GM19468 (cell line): ENCODE data around the gene AMN.
A peak's percentile ranks its signal among the peaks of the same experiment; 100 is the strongest.

Experiments
- ATAC-seq: cut with Tn5 transposase; IDR thresholded peaks from one replicate; pipeline ENCODE4 v1.9.1; 2021; ENCODE audit warnings: mild to moderate bottlenecking, moderate library complexity, moderate number of reproducible peaks; ENCODE audit not compliant: unreplicated experiment; ENCODE audit errors: extremely low read depth

Gene AMN

GRCh38 chr14:102898298-102898697 is 24.2 kb upstream of the AMN start:
- no peak for ATAC-seq

- ATAC-seq = no peak
These were observed 23.5 kb upstream of the AMN start for GRCh38 chr14:102898776-102899515.

- ATAC-seq = no peak
These were observed 23.0 kb upstream of the AMN start for GRCh38 chr14:102899516-102899900.

- peak; percentile 24 for ATAC-seq
These were observed 21.6 kb upstream of the AMN start for GRCh38 chr14:102900631-102901571.

GRCh38 chr14:102901633-102902032 is 20.8 kb upstream of the AMN start:
- peak; percentile 48 for ATAC-seq

GRCh38 chr14:102902086-102902485 is 20.4 kb upstream of the AMN start:
- no peak for ATAC-seq

GRCh38 chr14:102902523-102903247 is 19.8 kb upstream of the AMN start:
- no peak for ATAC-seq

GRCh38 chr14:102903248-102903888 is 19.1 kb upstream of the AMN start:
- ATAC-seq = no peak

- no peak for ATAC-seq
These were observed 18.5 kb upstream of the AMN start for GRCh38 chr14:102903889-102904512.

- no peak for ATAC-seq
These were observed 17.1 kb upstream of the AMN start for GRCh38 chr14:102905116-102906108.

GRCh38 chr14:102906616-102907302 is 15.7 kb upstream of the AMN start:
- ATAC-seq = no peak

- no peak for ATAC-seq
These were observed 15.1 kb upstream of the AMN start for GRCh38 chr14:102907303-102907844.

GRCh38 chr14:102907980-102908730 is 14.3 kb upstream of the AMN start:
- ATAC-seq = no peak

- no peak for ATAC-seq
These were observed 13.6 kb upstream of the AMN start for GRCh38 chr14:102908766-102909455.

- no peak for ATAC-seq
These were observed 13.0 kb upstream of the AMN start for GRCh38 chr14:102909462-102909861.

GRCh38 chr14:102909911-102910310 is 12.6 kb upstream of the AMN start:
- no peak for ATAC-seq
